ENCODE data around the gene SFXN3.

The SFXN3 gene

DNA sequence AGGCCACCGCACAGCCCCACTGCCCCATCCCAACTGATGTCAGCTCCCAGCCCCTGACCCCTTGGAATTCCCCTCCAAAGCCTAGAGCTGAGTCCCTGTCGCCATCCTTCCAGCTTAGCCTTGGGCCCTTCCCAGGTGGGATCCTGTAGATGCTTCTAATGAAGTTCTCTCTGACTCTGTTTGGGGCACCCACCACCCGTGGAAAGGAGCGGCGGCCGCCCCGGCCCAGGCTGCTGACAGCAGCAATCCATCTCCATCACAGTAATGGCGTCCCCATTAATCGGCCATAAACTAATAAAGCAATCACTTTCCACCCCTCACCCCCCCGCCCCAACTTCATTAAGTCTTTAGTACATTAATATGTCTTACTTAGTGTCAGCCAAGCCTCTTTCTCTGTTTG is 56.3 kb downstream of the SFXN3 start:
- H3K27ac ChIP-seq (ENCODE audit: low read depth, low read length): no peak overlapping the region
- peaks cover 30 to 63% (median 54%) of the 10 kb centered on the region in 5 donors for H3K27me3 ChIP-seq (ENCODE audit: control insufficient read depth in 5 of 5, insufficient read depth in 4 of 5, low read length in 5 of 5)
- H3K36me3 ChIP-seq (ENCODE audit: control insufficient read depth in 5 of 5, insufficient read depth in 5 of 5, low read length in 5 of 5): no peaks in the 10 kb centered on the region
- H3K9me3 ChIP-seq (ENCODE audit: control insufficient read depth in 5 of 5, low read length in 5 of 5): no peaks in the 10 kb centered on the region
- H3K9ac ChIP-seq (ENCODE audit: low read length in 5 of 5): no peak overlapping the region
- no peak overlapping the region for H3K4me3 ChIP-seq (ENCODE audit: low read depth in 1 of 5, low read length in 5 of 5)
- no peaks in the 10 kb centered on the region for H3K4me1 ChIP-seq (ENCODE audit: control insufficient read depth in 5 of 5, insufficient read depth in 5 of 5, low read length in 5 of 5)

DNA sequence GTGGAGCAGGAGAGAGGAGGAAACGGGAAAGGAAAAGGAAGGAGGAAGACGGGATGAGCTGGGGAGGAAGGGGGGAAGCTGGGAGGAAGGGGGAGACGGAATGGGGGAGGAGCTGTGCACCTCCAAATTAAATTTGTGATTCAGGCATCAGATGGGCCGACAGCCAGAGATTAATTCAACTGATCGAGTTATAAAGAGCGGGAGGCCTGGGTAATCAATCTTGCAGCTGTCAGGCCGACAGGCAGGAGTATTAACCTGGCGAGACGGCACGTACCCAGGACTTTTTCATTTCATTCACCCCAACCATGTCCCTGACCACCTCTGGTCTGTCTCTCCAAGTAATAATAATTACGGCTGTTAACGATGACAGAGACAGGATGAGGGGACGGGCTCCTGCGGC is 56.9 kb downstream of the SFXN3 start:
- Histone ChIP-seq H3K9me3 (ENCODE audit: control insufficient read depth in 5 of 5, low read length in 5 of 5) (no peaks in the 10 kb centered on the region), H3K27me3 (ENCODE audit: control insufficient read depth in 5 of 5, insufficient read depth in 4 of 5, low read length in 5 of 5) (peaks cover 24 to 63% (median 57%) of the 10 kb centered on the region in 5 donors), H3K9ac (ENCODE audit: low read length in 5 of 5) (no peak overlapping the region), H3K36me3 (ENCODE audit: control insufficient read depth in 5 of 5, insufficient read depth in 5 of 5, low read length in 5 of 5) (no peaks in the 10 kb centered on the region), H3K4me3 (ENCODE audit: low read depth in 1 of 5, low read length in 5 of 5) (no peak overlapping the region), H3K4me1 (ENCODE audit: control insufficient read depth in 5 of 5, insufficient read depth in 5 of 5, low read length in 5 of 5) (no peaks in the 10 kb centered on the region), H3K27ac (ENCODE audit: low read depth, low read length) (no peak overlapping the region)

DNA sequence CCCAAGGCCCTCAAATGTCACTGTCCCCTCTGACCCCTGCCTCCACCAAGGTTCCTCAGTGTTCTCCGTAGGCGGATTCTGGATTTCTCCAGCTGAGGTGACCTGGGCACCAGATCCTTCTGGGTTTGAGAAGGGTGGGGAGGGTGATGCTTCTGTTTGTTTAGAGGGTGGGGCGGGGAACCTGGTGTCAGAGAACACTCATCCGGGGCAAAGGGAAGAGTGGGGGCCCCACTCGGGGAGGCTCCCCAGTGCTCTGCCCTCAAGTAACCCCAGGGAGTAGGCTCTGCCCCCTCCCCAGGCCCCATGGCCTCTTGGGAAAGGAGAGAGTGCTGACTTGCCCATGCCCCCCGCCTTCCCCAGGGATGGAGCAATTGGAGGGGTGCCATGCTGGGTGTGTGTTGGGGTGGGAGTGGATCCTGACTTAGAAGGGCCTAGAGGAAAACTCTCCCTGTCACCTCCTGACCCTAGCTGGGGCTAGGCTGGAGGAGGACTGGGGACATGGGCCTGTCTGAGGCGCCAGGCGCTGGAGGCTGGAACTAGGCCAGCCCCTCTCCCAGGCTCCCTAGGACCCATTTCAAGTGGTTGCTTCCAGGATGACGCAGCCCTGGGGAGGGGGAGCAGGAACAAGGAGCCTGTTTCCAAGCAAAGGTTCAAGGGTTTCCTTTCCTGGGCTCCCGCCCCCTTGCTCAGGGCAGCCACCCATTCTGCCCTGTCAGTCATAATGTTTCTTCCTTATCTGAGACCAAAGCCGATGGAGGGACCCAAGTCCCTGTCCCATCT is 58.7 kb downstream of the SFXN3 start:
- no peak overlapping the region for H3K4me3 ChIP-seq (ENCODE audit: low read depth in 1 of 5, low read length in 5 of 5)

DNA sequence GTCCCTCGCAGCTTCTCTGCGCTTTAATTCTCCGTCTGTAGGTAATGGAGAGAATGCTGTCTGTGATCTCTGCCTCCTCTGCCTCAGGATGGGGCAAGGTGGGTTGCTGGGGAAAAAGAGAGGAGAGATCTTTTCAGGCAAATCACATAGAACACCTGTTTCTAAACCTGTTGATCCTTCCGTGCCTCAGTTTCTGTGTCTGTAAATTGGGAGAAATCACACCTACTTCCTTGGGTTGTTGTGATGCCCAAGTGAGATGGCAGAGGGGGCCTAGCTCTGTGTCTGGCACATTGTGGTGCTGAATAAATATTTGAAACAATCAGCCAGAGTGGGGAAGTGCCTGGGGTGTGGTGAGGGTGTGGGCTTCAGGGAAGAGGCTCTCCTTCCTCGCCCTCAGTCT is 59.6 kb downstream of the SFXN3 start:
- Histone ChIP-seq H3K4me3 (ENCODE audit: low read depth in 1 of 5, low read length in 5 of 5) (no peak overlapping the region), H3K27ac (ENCODE audit: low read depth, low read length) (no peak overlapping the region), H3K9me3 (ENCODE audit: control insufficient read depth in 5 of 5, low read length in 5 of 5) (no peaks in the 10 kb centered on the region), H3K36me3 (ENCODE audit: control insufficient read depth in 5 of 5, insufficient read depth in 5 of 5, low read length in 5 of 5) (no peaks in the 10 kb centered on the region), H3K27me3 (ENCODE audit: control insufficient read depth in 5 of 5, insufficient read depth in 4 of 5, low read length in 5 of 5) (peaks cover 31 to 79% (median 66%) of the 10 kb centered on the region in 5 donors), H3K9ac (ENCODE audit: low read length in 5 of 5) (no peak overlapping the region), H3K4me1 (ENCODE audit: control insufficient read depth in 5 of 5, insufficient read depth in 5 of 5, low read length in 5 of 5) (no peaks in the 10 kb centered on the region)

More for the DNA sequence above, 58.7 kb downstream of the SFXN3 start:
- Histone ChIP-seq H3K9me3 (ENCODE audit: control insufficient read depth in 5 of 5, low read length in 5 of 5) (no peaks in the 10 kb centered on the region), H3K27me3 (ENCODE audit: control insufficient read depth in 5 of 5, insufficient read depth in 4 of 5, low read length in 5 of 5) (peaks cover 31 to 77% (median 62%) of the 10 kb centered on the region in 5 donors), H3K4me1 (ENCODE audit: control insufficient read depth in 5 of 5, insufficient read depth in 5 of 5, low read length in 5 of 5) (no peaks in the 10 kb centered on the region), H3K36me3 (ENCODE audit: control insufficient read depth in 5 of 5, insufficient read depth in 5 of 5, low read length in 5 of 5) (no peaks in the 10 kb centered on the region), H3K9ac (ENCODE audit: low read length in 5 of 5) (no peak overlapping the region), H3K27ac (ENCODE audit: low read depth, low read length) (no peak overlapping the region)
